ENCODE measurements around the gene ZFP36L1. TPM values are rescaled to one million over a fixed set of nuclear protein-coding genes. Genes with fewer than 3 reads are reported as not detected.

Gene ZFP36L1
- 97.0 and 105 TPM in 2 replicates for total RNA-seq (2012; rRNA removed)

- H3K9ac ChIP-seq (ENCODE audit: low read depth, low read length), result peak within 1 kb of the TSS; percentile 97
- H3K9me3 ChIP-seq (replicated peaks; ENCODE audit: low read length), result no peaks in the 10 kb centered on the region
- H3K27me3 ChIP-seq (ENCODE audit: control insufficient read depth, insufficient read depth, low read length), result no peaks in the 10 kb centered on the region
- H3K4me1 ChIP-seq (ENCODE audit: control insufficient read depth, insufficient read depth, low read length), result peaks cover 16% of the 10 kb centered on the region
- peak within 1 kb of the TSS; percentile 99 for H3K4me3 ChIP-seq (ENCODE audit: low read length)
- H3K36me3 ChIP-seq (ENCODE audit: insufficient read depth, low read length), result peaks cover 44% of the 10 kb centered on the region
- peak within 1 kb of the TSS; percentile 97 for H3K4me2 ChIP-seq (ENCODE audit: low read length)
Observed at GRCh38 chr14:68792979-68793733, at the start of gene ZFP36L1. ZFP36L1 (minus strand) TSS chr14:68793067; CDS start chr14:68792938, 129 bp downstream.

- Histone ChIP-seq H3K4me2 (ENCODE audit: low read length) (no peak overlapping the region), H3K36me3 (ENCODE audit: insufficient read depth, low read length) (peaks cover 19% of the 10 kb centered on the region)
Observed at GRCh38 chr14:68842298-68842697, 49.4 kb upstream of the ZFP36L1 start.

GRCh38 chr14:68841016-68841809 lies 48.3 kb upstream of the ZFP36L1 start:
- Histone ChIP-seq H3K4me1 (ENCODE audit: control insufficient read depth, insufficient read depth, low read length) (peaks cover 22% of the 10 kb centered on the region), H3K9me3 (replicated peaks; ENCODE audit: low read length) (no peaks in the 10 kb centered on the region), H3K27me3 (ENCODE audit: control insufficient read depth, insufficient read depth, low read length) (no peaks in the 10 kb centered on the region), H3K4me2 (ENCODE audit: low read length) (peak overlapping the region; percentile 43), H3K4me3 (ENCODE audit: low read length) (no peak overlapping the region), H3K9ac (ENCODE audit: low read depth, low read length) (peak overlapping the region; percentile 40), H3K36me3 (ENCODE audit: insufficient read depth, low read length) (peaks cover 22% of the 10 kb centered on the region)

More at GRCh38 chr14:68842298-68842697, 49.4 kb upstream of the ZFP36L1 start:
- Histone ChIP-seq H3K4me3 (ENCODE audit: low read length) (no peak overlapping the region), H3K9me3 (replicated peaks; ENCODE audit: low read length) (no peaks in the 10 kb centered on the region), H3K4me1 (ENCODE audit: control insufficient read depth, insufficient read depth, low read length) (peaks cover 22% of the 10 kb centered on the region), H3K27me3 (ENCODE audit: control insufficient read depth, insufficient read depth, low read length) (no peaks in the 10 kb centered on the region), H3K9ac (ENCODE audit: low read depth, low read length) (no peak overlapping the region)

- Histone ChIP-seq H3K9ac (ENCODE audit: low read depth, low read length) (no peak overlapping the region), H3K4me2 (ENCODE audit: low read length) (no peak overlapping the region), H3K27me3 (ENCODE audit: control insufficient read depth, insufficient read depth, low read length) (no peaks in the 10 kb centered on the region), H3K4me3 (ENCODE audit: low read length) (no peak overlapping the region), H3K36me3 (ENCODE audit: insufficient read depth, low read length) (peaks cover 28% of the 10 kb centered on the region), H3K9me3 (replicated peaks; ENCODE audit: low read length) (no peaks in the 10 kb centered on the region), H3K4me1 (ENCODE audit: control insufficient read depth, insufficient read depth, low read length) (peaks cover 22% of the 10 kb centered on the region)
Observed at GRCh38 chr14:68840454-68840853, 47.6 kb upstream of the ZFP36L1 start.

- Histone ChIP-seq H3K4me2 (ENCODE audit: low read length) (no peak overlapping the region), H3K9me3 (replicated peaks; ENCODE audit: low read length) (no peaks in the 10 kb centered on the region), H3K9ac (ENCODE audit: low read depth, low read length) (no peak overlapping the region), H3K4me3 (ENCODE audit: low read length) (no peak overlapping the region), H3K36me3 (ENCODE audit: insufficient read depth, low read length) (peaks cover 22% of the 10 kb centered on the region), H3K27me3 (ENCODE audit: control insufficient read depth, insufficient read depth, low read length) (no peaks in the 10 kb centered on the region), H3K4me1 (ENCODE audit: control insufficient read depth, insufficient read depth, low read length) (peaks cover 8% of the 10 kb centered on the region)
Observed at GRCh38 chr14:68836082-68836481, 43.2 kb upstream of the ZFP36L1 start.

- H3K4me2 ChIP-seq (ENCODE audit: low read length), result no peak overlapping the region
- H3K36me3 ChIP-seq (ENCODE audit: insufficient read depth, low read length), result peaks cover 22% of the 10 kb centered on the region
- no peaks in the 10 kb centered on the region for H3K4me1 ChIP-seq (ENCODE audit: control insufficient read depth, insufficient read depth, low read length)
- H3K9ac ChIP-seq (ENCODE audit: low read depth, low read length), result no peak overlapping the region
- H3K9me3 ChIP-seq (replicated peaks; ENCODE audit: low read length), result no peaks in the 10 kb centered on the region
- H3K27me3 ChIP-seq (ENCODE audit: control insufficient read depth, insufficient read depth, low read length), result no peaks in the 10 kb centered on the region
- H3K4me3 ChIP-seq (ENCODE audit: low read length), result no peak overlapping the region
Observed at GRCh38 chr14:68834816-68835215, 41.9 kb upstream of the ZFP36L1 start.

- no peak overlapping the region for H3K4me2 ChIP-seq (ENCODE audit: low read length)
- no peak overlapping the region for H3K4me3 ChIP-seq (ENCODE audit: low read length)
- H3K36me3 ChIP-seq (ENCODE audit: insufficient read depth, low read length), result no peaks in the 10 kb centered on the region
- H3K4me1 ChIP-seq (ENCODE audit: control insufficient read depth, insufficient read depth, low read length), result peaks cover 4% of the 10 kb centered on the region
- H3K9me3 ChIP-seq (replicated peaks; ENCODE audit: low read length), result no peaks in the 10 kb centered on the region
- H3K27me3 ChIP-seq (ENCODE audit: control insufficient read depth, insufficient read depth, low read length), result no peaks in the 10 kb centered on the region
- H3K9ac ChIP-seq (ENCODE audit: low read depth, low read length), result no peak overlapping the region
Observed at GRCh38 chr14:68828698-68829097, 35.8 kb upstream of the ZFP36L1 start.

GRCh38 chr14:68825729-68826128 lies 32.9 kb upstream of the ZFP36L1 start:
- Histone ChIP-seq H3K36me3 (ENCODE audit: insufficient read depth, low read length) (no peaks in the 10 kb centered on the region), H3K4me3 (ENCODE audit: low read length) (no peak overlapping the region), H3K4me2 (ENCODE audit: low read length) (no peak overlapping the region), H3K9ac (ENCODE audit: low read depth, low read length) (no peak overlapping the region), H3K27me3 (ENCODE audit: control insufficient read depth, insufficient read depth, low read length) (no peaks in the 10 kb centered on the region), H3K4me1 (ENCODE audit: control insufficient read depth, insufficient read depth, low read length) (peaks cover 4% of the 10 kb centered on the region), H3K9me3 (replicated peaks; ENCODE audit: low read length) (no peaks in the 10 kb centered on the region)

- H3K4me3 ChIP-seq (ENCODE audit: low read length), result no peak overlapping the region
- no peaks in the 10 kb centered on the region for H3K9me3 ChIP-seq (replicated peaks; ENCODE audit: low read length)
- H3K4me2 ChIP-seq (ENCODE audit: low read length), result peak overlapping the region; percentile 59
- no peaks in the 10 kb centered on the region for H3K36me3 ChIP-seq (ENCODE audit: insufficient read depth, low read length)
- H3K4me1 ChIP-seq (ENCODE audit: control insufficient read depth, insufficient read depth, low read length), result peaks cover 4% of the 10 kb centered on the region
- no peak overlapping the region for H3K9ac ChIP-seq (ENCODE audit: low read depth, low read length)
- no peaks in the 10 kb centered on the region for H3K27me3 ChIP-seq (ENCODE audit: control insufficient read depth, insufficient read depth, low read length)
Observed at GRCh38 chr14:68824517-68825347, 31.9 kb upstream of the ZFP36L1 start.

- no peaks in the 10 kb centered on the region for H3K27me3 ChIP-seq (ENCODE audit: control insufficient read depth, insufficient read depth, low read length)
- H3K36me3 ChIP-seq (ENCODE audit: insufficient read depth, low read length), result no peaks in the 10 kb centered on the region
- peaks cover 4% of the 10 kb centered on the region for H3K4me1 ChIP-seq (ENCODE audit: control insufficient read depth, insufficient read depth, low read length)
- no peak overlapping the region for H3K4me2 ChIP-seq (ENCODE audit: low read length)
- H3K9me3 ChIP-seq (replicated peaks; ENCODE audit: low read length), result no peaks in the 10 kb centered on the region
- H3K4me3 ChIP-seq (ENCODE audit: low read length), result no peak overlapping the region
- H3K9ac ChIP-seq (ENCODE audit: low read depth, low read length), result no peak overlapping the region
Observed at GRCh38 chr14:68824207-68824516, 31.3 kb upstream of the ZFP36L1 start.
